Spleen (tissue), 3 donors: Measurements from ENCODE around the gene BID.

Experiments
- POLR2A ChIP-seq, 3 donors: fragments of 450-650 bp; IDR thresholded peaks; one replicate each; pipeline ENCODE4 v1.5.1; 2017; ENCODE audit warnings: antibody characterized with exemption in 3 of 3, mild to moderate bottlenecking in 1 of 3
- POLR2AphosphoS5 ChIP-seq, 3 donors: sonication (generic); formaldehyde crosslinking; IDR thresholded peaks; one replicate each; pipeline ENCODE4 v1.5.1; 2017; ENCODE audit warnings: antibody characterized with exemption in 3 of 3

- no peak for TF ChIP-seq POLR2A (IDR thresholded peaks at IDR 0.05)
- no peak for TF ChIP-seq POLR2AphosphoS5 (IDR thresholded peaks at IDR 0.05)
Measured at GRCh38 chr22:17802411-17802810, 28.1 kb upstream of the BID start.
